Measurements from ENCODE around the gene OR4M1. TPM values are rescaled to one million over a fixed set of nuclear protein-coding genes. Genes with fewer than 3 reads are reported as not detected.
"Not testable (repeated sequence)": the region's sequence is repeated elsewhere in the genome, so short reads cannot be mapped to it uniquely, and the experiment has no call there.

OR4M1 gene
- total RNA-seq, 1 donor from 2014 or later, result not detected

DNA sequence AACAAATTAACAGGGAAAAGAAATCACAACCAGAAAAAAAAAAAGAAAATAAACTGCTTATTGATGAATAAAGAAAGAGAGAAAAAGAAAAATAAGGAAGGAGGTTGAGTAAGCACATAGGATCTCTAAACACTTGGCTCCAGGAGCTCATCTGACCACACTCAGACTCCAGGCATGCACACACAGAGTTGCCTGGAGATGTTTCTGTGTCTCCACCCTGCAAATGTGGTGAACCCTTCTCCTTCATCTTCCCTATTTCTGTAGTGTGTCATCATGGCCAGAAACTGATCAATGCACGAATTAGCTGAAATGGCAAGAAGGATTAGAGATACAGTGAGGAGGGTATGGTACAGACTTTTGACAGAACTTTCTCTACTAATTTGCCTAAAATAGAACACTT is 50.5 kb downstream of the OR4M1 start:
- Mint-ChIP-seq H3K4me1 (ENCODE audit: low read depth) (no peaks in the 10 kb centered on the region), H3K27ac (no peak overlapping the region), H3K9me3 (ENCODE audit: low read depth) (peaks cover 15% of the 10 kb centered on the region), H3K36me3 (ENCODE audit: insufficient read depth) (no peaks in the 10 kb centered on the region), H3K27me3 (no peaks in the 10 kb centered on the region), H3K4me3 (ENCODE audit: low read depth) (no peak overlapping the region)
- TF ChIP-seq, protein P1, sequence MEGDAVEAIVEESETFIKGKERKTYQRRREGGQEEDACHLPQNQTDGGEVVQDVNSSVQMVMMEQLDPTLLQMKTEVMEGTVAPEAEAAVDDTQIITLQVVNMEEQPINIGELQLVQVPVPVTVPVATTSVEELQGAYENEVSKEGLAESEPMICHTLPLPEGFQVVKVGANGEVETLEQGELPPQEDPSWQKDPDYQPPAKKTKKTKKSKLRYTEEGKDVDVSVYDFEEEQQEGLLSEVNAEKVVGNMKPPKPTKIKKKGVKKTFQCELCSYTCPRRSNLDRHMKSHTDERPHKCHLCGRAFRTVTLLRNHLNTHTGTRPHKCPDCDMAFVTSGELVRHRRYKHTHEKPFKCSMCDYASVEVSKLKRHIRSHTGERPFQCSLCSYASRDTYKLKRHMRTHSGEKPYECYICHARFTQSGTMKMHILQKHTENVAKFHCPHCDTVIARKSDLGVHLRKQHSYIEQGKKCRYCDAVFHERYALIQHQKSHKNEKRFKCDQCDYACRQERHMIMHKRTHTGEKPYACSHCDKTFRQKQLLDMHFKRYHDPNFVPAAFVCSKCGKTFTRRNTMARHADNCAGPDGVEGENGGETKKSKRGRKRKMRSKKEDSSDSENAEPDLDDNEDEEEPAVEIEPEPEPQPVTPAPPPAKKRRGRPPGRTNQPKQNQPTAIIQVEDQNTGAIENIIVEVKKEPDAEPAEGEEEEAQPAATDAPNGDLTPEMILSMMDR (IDR thresholded peaks at IDR 0.05; ENCODE audit: unreplicated experiment), result no peak
- DNase-seq (ENCODE audit: low spot score, unreplicated experiment), result no peak

DNA sequence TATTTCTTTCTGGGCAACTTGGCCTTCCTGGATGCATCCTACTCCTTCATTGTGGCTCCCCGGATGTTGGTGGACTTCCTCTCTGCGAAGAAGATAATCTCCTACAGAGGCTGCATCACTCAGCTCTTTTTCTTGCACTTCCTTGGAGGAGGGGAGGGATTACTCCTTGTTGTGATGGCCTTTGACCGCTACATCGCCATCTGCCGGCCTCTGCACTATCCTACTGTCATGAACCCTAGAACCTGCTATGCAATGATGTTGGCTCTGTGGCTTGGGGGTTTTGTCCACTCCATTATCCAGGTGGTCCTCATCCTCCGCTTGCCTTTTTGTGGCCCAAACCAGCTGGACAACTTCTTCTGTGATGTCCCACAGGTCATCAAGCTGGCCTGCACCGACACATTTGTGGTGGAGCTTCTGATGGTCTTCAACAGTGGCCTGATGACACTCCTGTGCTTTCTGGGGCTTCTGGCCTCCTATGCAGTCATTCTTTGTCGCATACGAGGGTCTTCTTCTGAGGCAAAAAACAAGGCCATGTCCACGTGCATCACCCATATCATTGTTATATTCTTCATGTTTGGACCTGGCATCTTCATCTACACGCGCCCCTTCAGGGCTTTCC is 54.4 kb downstream of the OR4M1 start:
- H3K4me3 Mint-ChIP-seq (ENCODE audit: low read depth); H3K27me3 Mint-ChIP-seq; H3K27ac Mint-ChIP-seq; DNase-seq (ENCODE audit: low spot score, unreplicated experiment); H3K4me1 Mint-ChIP-seq (ENCODE audit: low read depth); H3K36me3 Mint-ChIP-seq (ENCODE audit: insufficient read depth): not testable (repeated sequence)
- H3K9me3 Mint-ChIP-seq (ENCODE audit: low read depth), result peaks cover 28% of the 10 kb centered on the region

- Mint-ChIP-seq H3K36me3 (ENCODE audit: insufficient read depth) (peaks cover 3% of the 10 kb centered on the region), H3K4me3 (ENCODE audit: low read depth) (no peak overlapping the region), H3K9me3 (ENCODE audit: low read depth) (peaks cover 34% of the 10 kb centered on the region), H3K27me3 (no peaks in the 10 kb centered on the region), H3K4me1 (ENCODE audit: low read depth) (no peaks in the 10 kb centered on the region), H3K27ac (no peak overlapping the region)
- TF ChIP-seq, protein P1 (IDR thresholded peaks at IDR 0.05; ENCODE audit: unreplicated experiment), result no peak
- DNase-seq (ENCODE audit: low spot score, unreplicated experiment), result no peak
Measured at GRCh38 chr14:19828314-19828713, 55.0 kb downstream of the OR4M1 start.

Other genes starting within 250 kb of the OR4M1 start
- gene OR11H2, start 59.6 kb upstream of the OR4M1 start, total RNA-seq, result not detected in 2 replicates
- gene OR4Q3, start 29.9 kb upstream of the OR4M1 start, total RNA-seq, result not detected in 2 replicates
- gene OR4N2, start 30.3 kb downstream of the OR4M1 start, total RNA-seq, result not detected in 2 replicates
- gene OR4K2, start 101.6 kb downstream of the OR4M1 start, total RNA-seq, result not detected in 2 replicates
- gene OR4K5, start 147.1 kb downstream of the OR4M1 start, total RNA-seq, result not detected in 2 replicates
- gene OR4K1, start 157.4 kb downstream of the OR4M1 start, total RNA-seq, result not detected in 2 replicates
- gene OR4K15, start 202.1 kb downstream of the OR4M1 start, total RNA-seq, result not detected in 2 replicates
- not detected in 2 replicates for gene OR4Q2, start 228.7 kb downstream of the OR4M1 start, total RNA-seq
- gene OR4K14, start 245.8 kb downstream of the OR4M1 start, total RNA-seq, result not detected in 2 replicates